ENCODE results near the gene GLT8D2. TPM values are rescaled to one million over a fixed set of nuclear protein-coding genes. Genes with fewer than 3 reads are reported as not detected.

Gene GLT8D2
- total RNA-seq, 1 experiment from 2014 or later, result 3.8 TPM

DNA sequence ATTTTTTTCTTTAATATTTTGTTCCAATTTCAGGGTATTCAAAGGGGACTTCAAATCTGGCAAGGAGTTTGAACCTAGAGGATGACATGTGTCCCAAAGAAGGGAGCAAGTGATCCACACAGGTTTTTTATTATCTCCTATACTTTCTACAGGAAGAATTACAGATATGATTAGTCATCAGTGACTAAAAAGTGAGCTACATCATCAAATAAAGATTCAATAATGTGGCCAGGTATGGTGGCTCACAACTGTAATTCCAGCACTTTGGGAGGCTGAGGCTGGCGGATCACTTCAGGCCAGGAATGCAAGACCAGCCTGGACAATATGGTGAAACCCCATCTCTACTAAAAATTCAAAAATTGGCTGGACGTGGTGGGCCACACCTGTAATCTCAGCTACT is 24.2 kb downstream of the GLT8D2 start:
- Mint-ChIP-seq H3K27me3 (ENCODE audit: low read depth) (peaks cover 7% of the 10 kb centered on the region), H3K36me3 (ENCODE audit: insufficient read depth in 1 of 3, low read depth in 3 of 3) (peaks cover 2 to 8% (median 5%) of the 10 kb centered on the region in 3 experiments; a peak in 3 of 7 replicates), H3K4me3 (no peak overlapping the region), H3K4me1 (no peaks in the 10 kb centered on the region), H3K9me3 (peaks cover 11 to 15% of the 10 kb centered on the region in 2 experiments), H3K27ac (no peak overlapping the region)
- no peak overlapping the region for H3K18ac ChIP-seq (ENCODE audit: insufficient read length, low read depth, low read length)
- no peak overlapping the region for H3K4me2 ChIP-seq (ENCODE audit: insufficient read depth, insufficient read length, low read length)
- H2AFZ ChIP-seq (ENCODE audit: low read length), result no peak overlapping the region
- H3K79me1 ChIP-seq (ENCODE audit: insufficient read depth, low read depth, low read length, poor library complexity, severe bottlenecking), result no peaks in the 10 kb centered on the region
- H3K27me3 ChIP-seq (ENCODE audit: insufficient read depth, low read length), result no peaks in the 10 kb centered on the region
- H4K20me1 ChIP-seq (ENCODE audit: control insufficient read depth, insufficient read depth, insufficient read length), result no peaks in the 10 kb centered on the region
- H3K23me2 ChIP-seq (ENCODE audit: insufficient read length, low read depth, low read length, poor library complexity, severe bottlenecking), result no peaks in the 10 kb centered on the region
- H2BK5ac ChIP-seq (ENCODE audit: insufficient read length, low read length), result no peak overlapping the region
- no peak overlapping the region for H3K9ac ChIP-seq (ENCODE audit: extremely low read depth, insufficient read length, low read length)
- no peak overlapping the region for H4K5ac ChIP-seq (ENCODE audit: insufficient read length, low read depth, low read length)
- no peak overlapping the region for H2BK12ac ChIP-seq (ENCODE audit: insufficient read length, low read depth, low read length)
- no peaks in the 10 kb centered on the region for H3K79me2 ChIP-seq (ENCODE audit: insufficient read depth, low read length)
- H3K27ac ChIP-seq (ENCODE audit: insufficient read length, low read depth, low read length), result no peak overlapping the region
- no peak overlapping the region for H2BK15ac ChIP-seq (ENCODE audit: low read depth, low read length)
- H2BK20ac ChIP-seq (ENCODE audit: low read depth, low read length, poor library complexity, severe bottlenecking), result no peak overlapping the region
- no peak overlapping the region for H3K4ac ChIP-seq (ENCODE audit: low read depth, low read length)
- no peak overlapping the region for H2BK120ac ChIP-seq (ENCODE audit: low read depth, low read length, poor library complexity, severe bottlenecking)
- TF ChIP-seq, protein P1, sequence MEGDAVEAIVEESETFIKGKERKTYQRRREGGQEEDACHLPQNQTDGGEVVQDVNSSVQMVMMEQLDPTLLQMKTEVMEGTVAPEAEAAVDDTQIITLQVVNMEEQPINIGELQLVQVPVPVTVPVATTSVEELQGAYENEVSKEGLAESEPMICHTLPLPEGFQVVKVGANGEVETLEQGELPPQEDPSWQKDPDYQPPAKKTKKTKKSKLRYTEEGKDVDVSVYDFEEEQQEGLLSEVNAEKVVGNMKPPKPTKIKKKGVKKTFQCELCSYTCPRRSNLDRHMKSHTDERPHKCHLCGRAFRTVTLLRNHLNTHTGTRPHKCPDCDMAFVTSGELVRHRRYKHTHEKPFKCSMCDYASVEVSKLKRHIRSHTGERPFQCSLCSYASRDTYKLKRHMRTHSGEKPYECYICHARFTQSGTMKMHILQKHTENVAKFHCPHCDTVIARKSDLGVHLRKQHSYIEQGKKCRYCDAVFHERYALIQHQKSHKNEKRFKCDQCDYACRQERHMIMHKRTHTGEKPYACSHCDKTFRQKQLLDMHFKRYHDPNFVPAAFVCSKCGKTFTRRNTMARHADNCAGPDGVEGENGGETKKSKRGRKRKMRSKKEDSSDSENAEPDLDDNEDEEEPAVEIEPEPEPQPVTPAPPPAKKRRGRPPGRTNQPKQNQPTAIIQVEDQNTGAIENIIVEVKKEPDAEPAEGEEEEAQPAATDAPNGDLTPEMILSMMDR (conservative IDR thresholded peaks at IDR 0.05), result no peak
- no peak overlapping the region for H4K8ac ChIP-seq (replicated peaks; ENCODE audit: insufficient read length, low read depth, low read length)
- H3K9me3 ChIP-seq (ENCODE audit: control insufficient read depth, low read depth, low read length), result no peaks in the 10 kb centered on the region
- no peak overlapping the region for H3K56ac ChIP-seq (ENCODE audit: insufficient read length, low read depth, low read length)
- H3K4me1 ChIP-seq (ENCODE audit: insufficient read depth, low read length), result no peaks in the 10 kb centered on the region
- H3K23ac ChIP-seq (ENCODE audit: insufficient read length, low read depth, low read length), result no peak overlapping the region
- no CpG with 5 or more reads among the region's 2 CpGs for WGBS (ENCODE audit: extremely low coverage, insufficient read length, low lambda C conversion rate)
- H4K91ac ChIP-seq (ENCODE audit: insufficient read length, low read depth, low read length), result no peak overlapping the region
- no peak for DNase-seq
- H2AK5ac ChIP-seq (ENCODE audit: insufficient read length, low read length), result no peak overlapping the region
- no peak overlapping the region for H3K14ac ChIP-seq (ENCODE audit: insufficient read depth, low read length)
- H3T11ph ChIP-seq (ENCODE audit: low read length), result no peak overlapping the region

All from H9 (cell line).